Measurements from ENCODE around the gene RTN4R.

RTN4R gene

GRCh38 chr22:20238536-20238900, 29.6 kb downstream of the RTN4R start:
- H3K27ac ChIP-seq, result no peak overlapping the region
- DNase-seq, result no peak
- TF ChIP-seq CTCF (IDR thresholded peaks at IDR 0.05), result peak; percentile 48 to 51
- peaks cover 0 to 3% (median 0%) of the 10 kb centered on the region in 3 donors for H3K36me3 ChIP-seq
- peaks cover 0 to 17% of the 10 kb centered on the region in 2 donors for H3K27me3 ChIP-seq
- peaks cover 3 to 35% (median 16%) of the 10 kb centered on the region in 4 donors for H3K4me1 ChIP-seq
- no peak overlapping the region for H3K4me3 ChIP-seq
- no peaks in the 10 kb centered on the region for H3K9me3 ChIP-seq
- intact Hi-C loops (cut with DNase I; ENCODE audit: low total_unique reads), result no loop called here

DNA sequence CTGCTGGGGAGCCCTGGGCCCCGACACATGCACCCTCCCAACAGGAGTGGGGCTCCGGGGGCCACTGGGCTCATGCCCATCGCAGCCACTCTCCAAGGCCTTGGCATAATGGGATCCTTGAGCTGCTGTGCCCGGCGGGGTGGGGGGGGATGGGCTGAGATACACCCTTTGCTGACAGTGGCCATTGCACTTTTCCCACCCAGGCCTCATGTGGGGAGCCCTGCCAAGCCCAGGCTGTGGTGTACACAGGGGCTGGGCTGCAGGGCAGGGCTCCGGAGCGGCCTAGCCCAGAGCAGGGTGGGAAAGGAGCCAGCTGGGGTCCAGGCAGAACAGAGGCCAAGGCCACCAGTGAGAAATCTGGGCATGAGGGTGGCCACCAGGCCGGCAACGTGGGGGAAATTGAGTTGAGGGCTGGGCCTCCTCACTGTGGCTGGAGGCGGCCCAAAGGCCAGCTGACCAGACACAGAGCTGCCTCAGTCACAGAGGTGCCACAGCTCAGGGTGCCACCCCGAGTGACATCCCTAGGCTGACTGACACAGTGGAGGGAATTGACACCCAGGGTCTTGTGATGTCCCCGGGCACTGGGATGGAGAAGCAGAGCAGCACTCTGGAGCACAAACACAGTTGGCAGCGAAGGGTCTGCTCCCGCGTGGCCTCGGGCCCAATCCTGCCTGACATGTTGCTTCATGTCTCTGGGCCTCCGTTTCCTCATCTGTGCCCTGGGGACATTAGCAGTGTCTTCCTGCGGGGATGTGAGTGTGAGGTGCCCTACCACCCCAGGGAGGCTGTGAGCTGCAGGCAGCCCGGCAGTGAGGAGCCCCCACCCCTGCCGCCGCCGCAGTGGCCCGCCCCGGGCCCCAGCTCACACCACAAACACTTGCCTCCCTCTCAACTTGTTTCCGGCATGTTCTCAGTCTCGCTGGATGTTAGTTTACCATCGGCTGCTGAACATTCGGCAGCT, 30.4 kb downstream of the RTN4R start:
- H3K4me3 ChIP-seq, result no peak overlapping the region
- H3K9me3 ChIP-seq, result no peaks in the 10 kb centered on the region
- DNase-seq, result no peak
- H3K4me1 ChIP-seq, result peaks cover 3 to 28% (median 9%) of the 10 kb centered on the region in 4 donors
- H3K36me3 ChIP-seq, result peaks cover 0 to 3% (median 0%) of the 10 kb centered on the region in 3 donors
- intact Hi-C loops (cut with DNase I; ENCODE audit: low total_unique reads), result no loop called here
- H3K27me3 ChIP-seq, result peaks cover 0 to 17% of the 10 kb centered on the region in 2 donors
- H3K27ac ChIP-seq, result no peak overlapping the region
- no peak for TF ChIP-seq CTCF (IDR thresholded peaks at IDR 0.05)

DNA sequence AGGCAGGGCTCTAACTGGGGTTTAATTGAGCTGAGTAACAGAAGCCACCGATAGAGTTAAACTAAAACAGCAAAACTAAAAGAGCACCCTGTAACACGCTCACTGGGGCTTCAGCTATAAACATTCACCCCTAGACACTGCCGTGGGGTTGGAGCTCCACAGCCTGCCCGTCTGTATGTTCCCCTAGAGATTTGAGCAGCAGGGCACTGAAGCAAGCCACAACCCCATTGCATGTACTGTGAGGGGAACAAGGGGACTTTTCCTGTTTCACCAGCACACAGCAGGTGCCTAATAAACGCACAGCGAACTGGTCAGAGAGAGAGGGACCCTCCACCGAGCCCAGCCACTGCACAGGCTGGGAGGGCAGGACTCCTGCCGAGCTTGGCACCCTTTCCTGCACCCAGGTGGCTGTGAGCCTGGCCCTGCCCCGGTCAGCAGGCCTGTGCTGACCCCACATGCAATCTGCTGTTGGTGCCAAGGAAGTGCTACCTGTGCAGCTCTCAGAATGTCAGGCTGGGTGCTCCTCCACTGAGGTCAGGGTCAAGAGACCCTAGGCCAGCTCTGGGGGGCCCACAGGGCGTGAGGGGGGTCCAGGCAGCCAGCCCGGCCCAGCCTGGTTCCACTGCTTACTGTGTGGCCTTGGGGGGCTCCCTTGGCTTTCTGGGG, 31.9 kb downstream of the RTN4R start:
- Histone ChIP-seq H3K9me3 (no peaks in the 10 kb centered on the region), H3K27ac (no peak overlapping the region), H3K4me1 (peaks cover 3 to 30% (median 11%) of the 10 kb centered on the region in 4 donors), H3K27me3 (peaks cover 0 to 17% of the 10 kb centered on the region in 2 donors), H3K4me3 (no peak overlapping the region), H3K36me3 (no peaks in the 10 kb centered on the region)
- intact Hi-C loops (cut with DNase I; ENCODE audit: low total_unique reads), result no loop called here
- no peak for DNase-seq
- TF ChIP-seq CTCF (IDR thresholded peaks at IDR 0.05), result no peak

DNA sequence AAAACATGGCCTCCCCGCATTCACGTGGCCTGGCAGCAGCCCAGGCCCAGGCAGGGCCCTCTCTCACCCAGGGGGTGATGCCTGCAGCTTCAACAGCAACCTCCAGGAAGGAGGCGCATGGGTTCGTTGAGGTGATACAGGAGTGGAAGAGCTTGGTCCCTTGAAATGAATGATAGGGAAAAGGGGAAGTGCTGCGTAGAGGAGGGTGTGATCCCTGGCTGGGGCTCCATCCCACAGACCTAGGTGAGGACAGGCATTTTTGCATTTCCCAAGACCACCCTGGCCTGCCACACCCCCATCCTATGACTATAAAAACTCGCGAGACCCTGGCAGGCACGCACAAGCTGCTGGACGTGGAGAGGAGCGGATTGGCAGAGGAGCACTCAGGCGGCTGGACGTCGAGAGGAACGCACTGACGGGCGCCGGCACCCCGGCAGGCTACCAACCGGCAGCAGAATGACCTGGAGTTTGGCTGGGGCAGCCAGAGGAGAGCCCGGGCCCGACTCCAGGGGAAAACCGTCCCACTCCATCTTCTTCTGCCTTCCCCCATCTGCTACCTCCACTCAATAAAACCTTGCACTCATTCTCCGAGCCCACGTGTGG, 32.6 kb downstream of the RTN4R start:
- Histone ChIP-seq H3K36me3 (no peaks in the 10 kb centered on the region), H3K4me1 (peaks cover 3 to 34% (median 18%) of the 10 kb centered on the region in 4 donors), H3K27me3 (peaks cover 0 to 12% of the 10 kb centered on the region in 2 donors), H3K27ac (no peak overlapping the region), H3K4me3 (no peak overlapping the region), H3K9me3 (no peaks in the 10 kb centered on the region)
- intact Hi-C loops (cut with DNase I; ENCODE audit: low total_unique reads), result no loop called here
- no peak for DNase-seq
- TF ChIP-seq CTCF (IDR thresholded peaks at IDR 0.05), result no peak

DNA sequence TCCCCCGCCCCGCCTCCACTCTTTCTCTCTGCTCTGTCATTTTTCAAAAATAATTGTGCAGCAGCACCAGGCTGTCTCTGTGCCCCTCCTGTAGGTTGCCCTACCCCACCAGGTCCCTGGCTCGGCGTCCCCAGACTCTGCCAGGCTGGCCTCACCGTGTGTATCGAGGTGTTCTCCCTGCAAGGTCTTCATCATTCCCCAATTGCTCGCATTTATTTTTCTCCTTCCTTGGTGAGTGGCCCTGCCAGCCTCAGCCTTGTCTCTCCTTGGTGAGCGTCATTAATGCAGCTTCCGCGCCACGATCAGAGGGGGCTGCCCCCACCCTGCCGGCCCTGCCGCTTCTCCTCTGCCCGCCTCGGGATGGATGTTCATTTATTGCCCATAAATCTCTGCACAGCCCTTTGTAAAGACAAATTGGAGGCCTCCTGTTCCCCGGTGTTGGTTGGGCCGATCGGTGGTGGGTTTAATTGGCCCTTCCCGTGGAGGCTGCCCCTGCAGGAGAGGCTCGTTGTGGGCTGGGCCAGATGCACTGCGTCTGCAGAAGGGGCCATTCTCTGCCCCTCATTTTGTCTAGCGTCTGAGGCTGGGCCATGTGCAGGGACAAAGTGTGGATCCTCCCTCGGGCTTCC, 33.2 kb downstream of the RTN4R start:
- no peak overlapping the region for H3K4me3 ChIP-seq
- H3K27me3 ChIP-seq, result peaks cover 0 to 12% of the 10 kb centered on the region in 2 donors
- no peak overlapping the region for H3K27ac ChIP-seq
- intact Hi-C loops (cut with DNase I; ENCODE audit: low total_unique reads), result no loop called here
- H3K9me3 ChIP-seq, result no peaks in the 10 kb centered on the region
- DNase-seq, result no peak
- no peak for TF ChIP-seq CTCF (IDR thresholded peaks at IDR 0.05)
- no peaks in the 10 kb centered on the region for H3K36me3 ChIP-seq
- peaks cover 3 to 34% (median 24%) of the 10 kb centered on the region in 4 donors for H3K4me1 ChIP-seq
